GM18867 (cell line): Measurements from ENCODE around the gene MS4A8.
"Not testable (repeated sequence)": the region's sequence is repeated elsewhere in the genome, so short reads cannot be mapped to it uniquely, and the experiment has no call there.

ENCODE experiments used
- ATAC-seq: cut with Tn5 transposase; IDR thresholded peaks from one replicate; pipeline ENCODE4 v1.9.1; 2021; ENCODE audit warnings: mild to moderate bottlenecking, moderate library complexity; ENCODE audit not compliant: unreplicated experiment

Gene MS4A8

GRCh38 chr11:60699284-60699691, at the start of gene MS4A8:
Gene MS4A8 (plus strand): TSS chr11:60699612. CDS start chr11:60700861, 1,249 bp downstream.
- ATAC-seq: no peak

- ATAC-seq: no peak
Observed at GRCh38 chr11:60657888-60658287, 41.5 kb upstream of the MS4A8 start.

GRCh38 chr11:60658409-60658808, 41.0 kb upstream of the MS4A8 start:
- no peak for ATAC-seq

GRCh38 chr11:60672255-60672654, 27.2 kb upstream of the MS4A8 start:
- no peak for ATAC-seq

GRCh38 chr11:60678231-60678630, 21.2 kb upstream of the MS4A8 start:
- not testable (repeated sequence) for ATAC-seq

GRCh38 chr11:60679879-60680278, 19.5 kb upstream of the MS4A8 start:
- no peak for ATAC-seq

- ATAC-seq: no peak
Observed at GRCh38 chr11:60680455-60681119, 18.8 kb upstream of the MS4A8 start.

GRCh38 chr11:60684541-60684848, 14.9 kb upstream of the MS4A8 start:
- peak; percentile 38 for ATAC-seq

GRCh38 chr11:60691661-60692060, 7.8 kb upstream of the MS4A8 start:
- ATAC-seq: no peak

- no peak for ATAC-seq
Observed at GRCh38 chr11:60699936-60700335, 524 bp downstream of the MS4A8 start.

GRCh38 chr11:60700689-60701468, 1.5 kb downstream of the MS4A8 start:
- ATAC-seq: no peak

- no peak for ATAC-seq
Observed at GRCh38 chr11:60701469-60701818, 2.0 kb downstream of the MS4A8 start.

GRCh38 chr11:60703374-60703773, 4.0 kb downstream of the MS4A8 start:
- no peak for ATAC-seq

- ATAC-seq: no peak
Observed at GRCh38 chr11:60705895-60706294, 6.5 kb downstream of the MS4A8 start.

- no peak for ATAC-seq
Observed at GRCh38 chr11:60706931-60707330, 7.5 kb downstream of the MS4A8 start.

GRCh38 chr11:60710482-60710881, 11.1 kb downstream of the MS4A8 start:
- ATAC-seq: no peak

GRCh38 chr11:60711276-60711675, 11.9 kb downstream of the MS4A8 start:
- no peak for ATAC-seq

- ATAC-seq: not testable (repeated sequence)
Observed at GRCh38 chr11:60713423-60713822, 14.0 kb downstream of the MS4A8 start.

- no peak for ATAC-seq
Observed at GRCh38 chr11:60717956-60718355, 18.5 kb downstream of the MS4A8 start.

- no peak for ATAC-seq
Observed at GRCh38 chr11:60718524-60719316, 19.3 kb downstream of the MS4A8 start.

- no peak for ATAC-seq
Observed at GRCh38 chr11:60719391-60719790, 20.0 kb downstream of the MS4A8 start.

GRCh38 chr11:60720460-60720859, 21.0 kb downstream of the MS4A8 start:
- ATAC-seq: no peak
